ENCODE measurements around the gene CCN5. TPM values are rescaled to one million over a fixed set of nuclear protein-coding genes. Genes with fewer than 3 reads are reported as not detected.

CCN5 gene
- total RNA-seq, 1 experiment from 2014 or later: 0.37 TPM

DNA sequence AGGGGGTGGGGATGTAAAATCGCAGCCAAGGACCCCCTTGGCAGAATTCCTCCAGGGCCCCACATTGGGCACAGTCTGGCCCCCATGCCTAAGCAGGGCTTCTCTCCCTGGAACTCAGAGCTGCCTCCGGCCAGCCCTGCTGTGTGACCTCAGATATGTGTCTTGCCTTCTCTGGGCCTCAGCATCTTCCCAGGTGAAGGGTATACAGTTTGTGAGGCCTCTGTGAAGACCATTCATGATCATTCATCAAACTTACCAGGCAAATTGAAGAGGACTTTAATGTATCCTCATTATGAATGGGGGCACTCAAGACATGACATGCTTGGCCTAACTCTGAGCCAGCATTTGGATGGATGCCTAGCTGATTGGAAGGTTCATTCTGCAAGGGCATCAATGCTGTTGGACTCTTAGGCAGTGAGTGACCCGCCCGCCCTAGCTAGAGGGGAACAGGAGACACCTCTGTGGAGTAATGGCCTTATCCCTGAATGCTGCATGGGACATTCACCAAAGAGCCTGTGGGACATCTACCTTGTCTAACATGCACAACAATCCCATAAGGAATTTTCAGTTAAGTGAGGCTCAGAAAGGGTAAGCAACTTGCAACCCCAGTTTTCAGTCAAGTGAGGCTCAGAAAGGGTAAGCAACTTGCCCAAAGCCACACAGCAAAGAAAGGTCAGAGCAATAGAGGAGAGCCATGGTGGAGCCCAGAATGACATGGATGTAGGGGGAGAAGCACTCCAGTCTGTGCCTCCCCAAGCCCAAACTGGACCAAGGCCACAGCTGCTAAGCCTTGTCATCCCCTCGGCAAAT lies 535 bp downstream of the CCN5 start:
- Mint-ChIP-seq H3K27me3 (ENCODE audit: low read depth) (no peaks in the 10 kb centered on the region; the same call in 1 of the 2 replicates), H3K4me3 (no peak overlapping the region), H3K4me1 (no peaks in the 10 kb centered on the region), H3K36me3 (no peaks in the 10 kb centered on the region), H3K9me3 (no peaks in the 10 kb centered on the region), H3K27ac (no peak overlapping the region; the same call in 1 of the 2 replicates)
- POLR2A ChIA-PET: no interaction called here
- ATAC-seq (no peak), DNase-seq (ENCODE audit: low spot score) (no peak)
- TF ChIP-seq ZNF263 (CRISPR knock-in tag; IDR thresholded peaks at IDR 0.05; ENCODE audit: low read depth): no peak
- no peak for TF ChIP-seq CBFB (CRISPR knock-in tag; IDR thresholded peaks at IDR 0.05; ENCODE audit: low read depth)
- TF ChIP-seq TEAD1 (CRISPR knock-in tag; IDR thresholded peaks at IDR 0.05): no peak
- no peak for TF ChIP-seq FOXP4 (CRISPR knock-in tag; IDR thresholded peaks at IDR 0.05)
- no peak for TF ChIP-seq ZNF396 (CRISPR knock-in tag; IDR thresholded peaks at IDR 0.05; ENCODE audit: borderline replicate concordance)
- TF ChIP-seq EMX1 (CRISPR knock-in tag; IDR thresholded peaks at IDR 0.05): no peak
- no peak for TF ChIP-seq ZNF425 (CRISPR knock-in tag; conservative IDR thresholded peaks at IDR 0.05)
- no peak for TF ChIP-seq RELA (CRISPR knock-in tag; IDR thresholded peaks at IDR 0.05; ENCODE audit: borderline replicate concordance)
- no peak for TF ChIP-seq ZNF416 (CRISPR knock-in tag; IDR thresholded peaks at IDR 0.05)
- TF ChIP-seq, protein P1, sequence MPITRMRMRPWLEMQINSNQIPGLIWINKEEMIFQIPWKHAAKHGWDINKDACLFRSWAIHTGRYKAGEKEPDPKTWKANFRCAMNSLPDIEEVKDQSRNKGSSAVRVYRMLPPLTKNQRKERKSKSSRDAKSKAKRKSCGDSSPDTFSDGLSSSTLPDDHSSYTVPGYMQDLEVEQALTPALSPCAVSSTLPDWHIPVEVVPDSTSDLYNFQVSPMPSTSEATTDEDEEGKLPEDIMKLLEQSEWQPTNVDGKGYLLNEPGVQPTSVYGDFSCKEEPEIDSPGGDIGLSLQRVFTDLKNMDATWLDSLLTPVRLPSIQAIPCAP (CRISPR knock-in tag; IDR thresholded peaks at IDR 0.05): no peak
- CTCF ChIA-PET: interaction anchor here (1.3 to 3.8 kb wide), 2 partner anchors 8 to 31 kb away, joined by 6 to 26 read pairs; no protein-coding TSS in a partner anchor

DNA sequence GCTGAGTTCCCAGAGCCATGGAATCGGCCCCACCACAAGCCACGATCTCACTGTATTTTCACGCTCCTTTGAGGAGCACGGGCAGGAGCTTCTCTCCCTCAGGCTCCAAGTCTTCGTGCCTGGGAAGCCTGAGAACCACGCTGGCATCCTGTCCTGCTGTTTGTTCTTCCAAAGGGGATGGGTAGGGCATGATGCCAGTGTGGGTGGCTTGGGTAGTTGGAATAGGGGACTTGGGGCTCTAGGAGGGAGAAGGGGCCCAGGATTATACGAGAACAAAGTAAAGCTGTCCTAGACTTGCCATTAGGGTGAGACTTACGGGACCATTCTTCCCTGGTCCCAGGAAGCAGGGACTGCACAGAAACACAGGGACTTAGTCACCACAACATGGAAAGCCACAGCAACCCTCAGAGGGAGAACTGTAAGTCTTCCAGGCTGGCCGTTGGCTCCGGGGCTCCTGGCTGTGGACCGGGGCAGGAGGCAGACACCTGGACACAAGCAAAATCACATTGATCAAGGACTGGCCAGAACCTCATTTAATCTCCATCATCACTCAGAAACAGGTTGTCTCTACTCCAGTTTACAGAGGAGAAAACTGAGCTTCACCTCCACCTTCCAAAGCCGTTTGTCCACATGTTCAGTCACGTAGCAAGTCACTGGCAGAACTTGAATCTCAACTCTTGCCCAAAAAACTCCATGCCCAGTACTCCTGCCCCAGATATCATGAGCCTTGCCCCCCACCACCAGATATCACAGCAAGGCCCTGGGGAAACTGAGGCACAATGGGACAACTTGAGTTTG lies 1.3 kb downstream of the CCN5 start:
- H3K27me3 Mint-ChIP-seq (ENCODE audit: low read depth): no peaks in the 10 kb centered on the region
- no peak overlapping the region for H3K4me3 Mint-ChIP-seq
- H3K4me1 Mint-ChIP-seq: no peaks in the 10 kb centered on the region
- POLR2A ChIA-PET: no interaction called here
- no peaks in the 10 kb centered on the region for H3K9me3 Mint-ChIP-seq
- ATAC-seq: no peak
- CTCF ChIA-PET: interaction anchor here (1.2 to 3.8 kb wide), 3 partner anchors 15 to 32 kb away, joined by 8 to 26 read pairs (median 24); no protein-coding TSS in a partner anchor
- H3K27ac Mint-ChIP-seq: no peak overlapping the region
- no peaks in the 10 kb centered on the region for H3K36me3 Mint-ChIP-seq
- DNase-seq (ENCODE audit: low spot score): no peak
- TF ChIP-seq, protein P2, sequence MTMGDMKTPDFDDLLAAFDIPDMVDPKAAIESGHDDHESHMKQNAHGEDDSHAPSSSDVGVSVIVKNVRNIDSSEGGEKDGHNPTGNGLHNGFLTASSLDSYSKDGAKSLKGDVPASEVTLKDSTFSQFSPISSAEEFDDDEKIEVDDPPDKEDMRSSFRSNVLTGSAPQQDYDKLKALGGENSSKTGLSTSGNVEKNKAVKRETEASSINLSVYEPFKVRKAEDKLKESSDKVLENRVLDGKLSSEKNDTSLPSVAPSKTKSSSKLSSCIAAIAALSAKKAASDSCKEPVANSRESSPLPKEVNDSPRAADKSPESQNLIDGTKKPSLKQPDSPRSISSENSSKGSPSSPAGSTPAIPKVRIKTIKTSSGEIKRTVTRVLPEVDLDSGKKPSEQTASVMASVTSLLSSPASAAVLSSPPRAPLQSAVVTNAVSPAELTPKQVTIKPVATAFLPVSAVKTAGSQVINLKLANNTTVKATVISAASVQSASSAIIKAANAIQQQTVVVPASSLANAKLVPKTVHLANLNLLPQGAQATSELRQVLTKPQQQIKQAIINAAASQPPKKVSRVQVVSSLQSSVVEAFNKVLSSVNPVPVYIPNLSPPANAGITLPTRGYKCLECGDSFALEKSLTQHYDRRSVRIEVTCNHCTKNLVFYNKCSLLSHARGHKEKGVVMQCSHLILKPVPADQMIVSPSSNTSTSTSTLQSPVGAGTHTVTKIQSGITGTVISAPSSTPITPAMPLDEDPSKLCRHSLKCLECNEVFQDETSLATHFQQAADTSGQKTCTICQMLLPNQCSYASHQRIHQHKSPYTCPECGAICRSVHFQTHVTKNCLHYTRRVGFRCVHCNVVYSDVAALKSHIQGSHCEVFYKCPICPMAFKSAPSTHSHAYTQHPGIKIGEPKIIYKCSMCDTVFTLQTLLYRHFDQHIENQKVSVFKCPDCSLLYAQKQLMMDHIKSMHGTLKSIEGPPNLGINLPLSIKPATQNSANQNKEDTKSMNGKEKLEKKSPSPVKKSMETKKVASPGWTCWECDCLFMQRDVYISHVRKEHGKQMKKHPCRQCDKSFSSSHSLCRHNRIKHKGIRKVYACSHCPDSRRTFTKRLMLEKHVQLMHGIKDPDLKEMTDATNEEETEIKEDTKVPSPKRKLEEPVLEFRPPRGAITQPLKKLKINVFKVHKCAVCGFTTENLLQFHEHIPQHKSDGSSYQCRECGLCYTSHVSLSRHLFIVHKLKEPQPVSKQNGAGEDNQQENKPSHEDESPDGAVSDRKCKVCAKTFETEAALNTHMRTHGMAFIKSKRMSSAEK (CRISPR knock-in tag; IDR thresholded peaks at IDR 0.05; ENCODE audit: borderline replicate concordance): no peak
- TF ChIP-seq, protein P1 (CRISPR knock-in tag; IDR thresholded peaks at IDR 0.05): no peak
- TF ChIP-seq NFATC4 (CRISPR knock-in tag; IDR thresholded peaks at IDR 0.05) (no peak), TEAD1 (CRISPR knock-in tag; IDR thresholded peaks at IDR 0.05) (no peak), E2F5 (CRISPR knock-in tag; IDR thresholded peaks at IDR 0.05) (no peak), NFE2L1 (CRISPR knock-in tag; IDR thresholded peaks at IDR 0.05) (no peak), FOXP1 (CRISPR knock-in tag; IDR thresholded peaks at IDR 0.05; ENCODE audit: borderline replicate concordance) (no peak), RORB (CRISPR knock-in tag; IDR thresholded peaks at IDR 0.05) (no peak), ZNF219 (CRISPR knock-in tag; IDR thresholded peaks at IDR 0.05; ENCODE audit: borderline replicate concordance) (no peak)
- TF ChIP-seq, protein P3, sequence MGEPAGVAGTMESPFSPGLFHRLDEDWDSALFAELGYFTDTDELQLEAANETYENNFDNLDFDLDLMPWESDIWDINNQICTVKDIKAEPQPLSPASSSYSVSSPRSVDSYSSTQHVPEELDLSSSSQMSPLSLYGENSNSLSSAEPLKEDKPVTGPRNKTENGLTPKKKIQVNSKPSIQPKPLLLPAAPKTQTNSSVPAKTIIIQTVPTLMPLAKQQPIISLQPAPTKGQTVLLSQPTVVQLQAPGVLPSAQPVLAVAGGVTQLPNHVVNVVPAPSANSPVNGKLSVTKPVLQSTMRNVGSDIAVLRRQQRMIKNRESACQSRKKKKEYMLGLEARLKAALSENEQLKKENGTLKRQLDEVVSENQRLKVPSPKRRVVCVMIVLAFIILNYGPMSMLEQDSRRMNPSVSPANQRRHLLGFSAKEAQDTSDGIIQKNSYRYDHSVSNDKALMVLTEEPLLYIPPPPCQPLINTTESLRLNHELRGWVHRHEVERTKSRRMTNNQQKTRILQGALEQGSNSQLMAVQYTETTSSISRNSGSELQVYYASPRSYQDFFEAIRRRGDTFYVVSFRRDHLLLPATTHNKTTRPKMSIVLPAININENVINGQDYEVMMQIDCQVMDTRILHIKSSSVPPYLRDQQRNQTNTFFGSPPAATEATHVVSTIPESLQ (CRISPR knock-in tag; IDR thresholded peaks at IDR 0.05): no peak
